ENCODE measurements around the gene RNF222.

GRCh38 chr17:8376271-8377067 lies 21.2 kb downstream of the RNF222 start, which contains the start of gene KRABD2:
- no peak for TF ChIP-seq ZNF274 (IDR thresholded peaks at IDR 0.05; ENCODE audit: low read depth, low read length)
- no peak for TF ChIP-seq YY1 (IDR thresholded peaks at IDR 0.05; ENCODE audit: insufficient read depth, insufficient read length)
- no peak for TF ChIP-seq SUZ12 (IDR thresholded peaks at IDR 0.05; ENCODE audit: extremely low read depth, insufficient read depth, insufficient read length)

Measured in NT2/D1 (cell line).